IPS-18a (cell line): Measurements from ENCODE around the gene SLC6A4.

Experiments used
- H3K27ac ChIP-seq: one replicate; pipeline ENCODE4 v1.5.1; 2013; ENCODE audit warnings: low read length
- H3K27me3 ChIP-seq: one replicate; pipeline ENCODE4 v1.6.1; 2013; ENCODE audit warnings: mild to moderate bottlenecking, low read length; ENCODE audit not compliant: control insufficient read depth, insufficient read depth
- H3K36me3 ChIP-seq: one replicate; pipeline ENCODE4 v1.6.1; 2013; ENCODE audit warnings: low read depth, low read length; ENCODE audit not compliant: control insufficient read depth
- H3K4me1 ChIP-seq: one replicate; pipeline ENCODE4 v1.6.1; 2013; ENCODE audit warnings: low read depth, low read length; ENCODE audit not compliant: control insufficient read depth
- H3K4me3 ChIP-seq: one replicate; pipeline ENCODE4 v1.5.1; 2013; ENCODE audit warnings: low read length
- H3K9ac ChIP-seq: one replicate; pipeline ENCODE4 v1.6.1; 2013; ENCODE audit warnings: mild to moderate bottlenecking, low read length, moderate library complexity
- H3K9me3 ChIP-seq: one replicate; pipeline ENCODE4 v1.6.1; 2013; ENCODE audit warnings: low read depth, low read length; ENCODE audit not compliant: control insufficient read depth

The SLC6A4 gene

GRCh38 chr17:30253312-30253711 is 17.8 kb upstream of the SLC6A4 start:
- Histone ChIP-seq H3K36me3 (peaks cover 20% of the 10 kb centered on the region), H3K9me3 (no peaks in the 10 kb centered on the region), H3K4me3 (no peak overlapping the region), H3K27ac (no peak overlapping the region), H3K27me3 (no peaks in the 10 kb centered on the region), H3K9ac (no peak overlapping the region), H3K4me1 (no peaks in the 10 kb centered on the region)

- Histone ChIP-seq H3K36me3 (peaks cover 27% of the 10 kb centered on the region), H3K9ac (no peak overlapping the region), H3K4me1 (no peaks in the 10 kb centered on the region), H3K27me3 (no peaks in the 10 kb centered on the region), H3K9me3 (no peaks in the 10 kb centered on the region), H3K4me3 (no peak overlapping the region), H3K27ac (no peak overlapping the region)
Observed at GRCh38 chr17:30251931-30252330, 16.4 kb upstream of the SLC6A4 start.

- Histone ChIP-seq H3K27ac (no peak overlapping the region), H3K27me3 (no peaks in the 10 kb centered on the region), H3K4me1 (no peaks in the 10 kb centered on the region), H3K9me3 (no peaks in the 10 kb centered on the region), H3K9ac (no peak overlapping the region), H3K36me3 (peaks cover 24% of the 10 kb centered on the region), H3K4me3 (no peak overlapping the region)
Observed at GRCh38 chr17:30249460-30249859, 14.0 kb upstream of the SLC6A4 start.

GRCh38 chr17:30248786-30249185 is 13.3 kb upstream of the SLC6A4 start:
- peaks cover 24% of the 10 kb centered on the region for H3K36me3 ChIP-seq
- no peak overlapping the region for H3K4me3 ChIP-seq
- H3K27ac ChIP-seq = no peak overlapping the region
- no peaks in the 10 kb centered on the region for H3K4me1 ChIP-seq
- H3K9me3 ChIP-seq = no peaks in the 10 kb centered on the region
- H3K27me3 ChIP-seq = no peaks in the 10 kb centered on the region
- no peak overlapping the region for H3K9ac ChIP-seq

- H3K9ac ChIP-seq = no peak overlapping the region
- no peaks in the 10 kb centered on the region for H3K4me1 ChIP-seq
- H3K27me3 ChIP-seq = no peaks in the 10 kb centered on the region
- H3K4me3 ChIP-seq = no peak overlapping the region
- no peak overlapping the region for H3K27ac ChIP-seq
- H3K36me3 ChIP-seq = peaks cover 24% of the 10 kb centered on the region
- no peaks in the 10 kb centered on the region for H3K9me3 ChIP-seq
Observed at GRCh38 chr17:30246460-30246859, 11.0 kb upstream of the SLC6A4 start.

- Histone ChIP-seq H3K9me3 (no peaks in the 10 kb centered on the region), H3K9ac (no peak overlapping the region), H3K27me3 (peaks cover under 1% of the 10 kb centered on the region), H3K36me3 (peaks cover 24% of the 10 kb centered on the region), H3K4me1 (no peaks in the 10 kb centered on the region), H3K27ac (no peak overlapping the region), H3K4me3 (no peak overlapping the region)
Observed at GRCh38 chr17:30244853-30245385, 9.4 kb upstream of the SLC6A4 start.

- H3K9ac ChIP-seq = no peak overlapping the region
- H3K4me3 ChIP-seq = no peak overlapping the region
- peaks cover 7% of the 10 kb centered on the region for H3K4me1 ChIP-seq
- H3K27ac ChIP-seq = no peak overlapping the region
- peaks cover 14% of the 10 kb centered on the region for H3K27me3 ChIP-seq
- H3K9me3 ChIP-seq = no peaks in the 10 kb centered on the region
- H3K36me3 ChIP-seq = peaks cover 13% of the 10 kb centered on the region
Observed at GRCh38 chr17:30243568-30243967, 8.1 kb upstream of the SLC6A4 start.

- Histone ChIP-seq H3K27me3 (peaks cover 20% of the 10 kb centered on the region), H3K4me3 (no peak overlapping the region), H3K27ac (no peak overlapping the region), H3K36me3 (peaks cover 7% of the 10 kb centered on the region), H3K4me1 (peaks cover 10% of the 10 kb centered on the region), H3K9ac (no peak overlapping the region), H3K9me3 (no peaks in the 10 kb centered on the region)
Observed at GRCh38 chr17:30243002-30243401, 7.5 kb upstream of the SLC6A4 start.

GRCh38 chr17:30241051-30241450 is 5.6 kb upstream of the SLC6A4 start:
- Histone ChIP-seq H3K4me3 (no peak overlapping the region), H3K27me3 (peaks cover 37% of the 10 kb centered on the region), H3K36me3 (no peaks in the 10 kb centered on the region), H3K4me1 (peaks cover 17% of the 10 kb centered on the region), H3K9ac (no peak overlapping the region), H3K9me3 (no peaks in the 10 kb centered on the region), H3K27ac (no peak overlapping the region)

- peaks cover 46% of the 10 kb centered on the region for H3K27me3 ChIP-seq
- no peak overlapping the region for H3K9ac ChIP-seq
- no peaks in the 10 kb centered on the region for H3K36me3 ChIP-seq
- H3K4me1 ChIP-seq = peaks cover 17% of the 10 kb centered on the region
- H3K4me3 ChIP-seq = no peak overlapping the region
- no peak overlapping the region for H3K27ac ChIP-seq
- H3K9me3 ChIP-seq = no peaks in the 10 kb centered on the region
Observed at GRCh38 chr17:30240177-30240576, 4.7 kb upstream of the SLC6A4 start.

GRCh38 chr17:30239089-30239462 is 3.6 kb upstream of the SLC6A4 start:
- Histone ChIP-seq H3K27ac (no peak overlapping the region), H3K4me1 (peaks cover 17% of the 10 kb centered on the region), H3K36me3 (no peaks in the 10 kb centered on the region), H3K9me3 (no peaks in the 10 kb centered on the region), H3K4me3 (peak overlapping the region; percentile 51), H3K9ac (no peak overlapping the region), H3K27me3 (peaks cover 57% of the 10 kb centered on the region)

GRCh38 chr17:30238387-30239088 is 3.0 kb upstream of the SLC6A4 start:
- no peaks in the 10 kb centered on the region for H3K9me3 ChIP-seq
- H3K36me3 ChIP-seq = no peaks in the 10 kb centered on the region
- no peak overlapping the region for H3K9ac ChIP-seq
- peaks cover 62% of the 10 kb centered on the region for H3K27me3 ChIP-seq
- H3K4me1 ChIP-seq = peaks cover 17% of the 10 kb centered on the region
- no peak overlapping the region for H3K27ac ChIP-seq
- H3K4me3 ChIP-seq = peak overlapping the region; percentile 51
